GM12865 (cell line): ENCODE data around the gene ZNF316.
A peak's percentile ranks its signal among the peaks of the same experiment; 100 is the strongest.
"Not testable (repeated sequence)": the region's sequence is repeated elsewhere in the genome, so short reads cannot be mapped to it uniquely, and the experiment has no call there.

Source experiments
- DNase-seq: peaks from one replicate; pipeline ENCODE4 v3.0.0; 2010; ENCODE audit warnings: low read depth
- H3K4me3 ChIP-seq: 2 replicates; pipeline ENCODE4 v1.5.1; 2011; ENCODE audit warnings: mild to moderate bottlenecking, low read depth, low read length, control low read depth
- TF ChIP-seq, protein P1 (sequence below): IDR thresholded peaks from 2 replicates; pipeline ENCODE4 v1.5.1; 2011; ENCODE audit warnings: low read length, control low read depth, low read depth, inconsistent platforms; ENCODE audit not compliant: insufficient read depth; ENCODE audit errors: missing control alignments

ZNF316 gene

DNA sequence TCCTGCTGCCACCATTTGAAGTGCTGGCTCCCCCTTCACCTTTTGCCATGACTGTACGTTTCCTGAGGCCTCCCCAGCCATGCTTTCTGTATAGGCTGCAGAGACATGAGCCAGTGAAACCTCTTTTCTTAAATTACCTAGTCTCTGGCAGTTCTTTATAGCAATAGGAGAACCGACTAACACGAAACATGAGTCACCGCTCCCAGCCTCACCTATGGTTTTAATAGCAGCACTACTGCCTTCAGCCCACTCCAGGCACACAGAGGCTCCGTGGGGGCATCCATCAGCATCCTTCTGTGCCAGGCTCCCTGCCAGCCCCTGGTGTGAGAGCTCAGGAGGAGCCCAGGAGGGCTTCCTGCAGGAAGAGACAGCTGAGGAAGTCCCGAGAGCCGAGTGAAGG is 5.5 kb upstream of the ZNF316 start:
- H3K4me3 ChIP-seq = no peak overlapping the region
- DNase-seq = no peak
- TF ChIP-seq, protein P1, sequence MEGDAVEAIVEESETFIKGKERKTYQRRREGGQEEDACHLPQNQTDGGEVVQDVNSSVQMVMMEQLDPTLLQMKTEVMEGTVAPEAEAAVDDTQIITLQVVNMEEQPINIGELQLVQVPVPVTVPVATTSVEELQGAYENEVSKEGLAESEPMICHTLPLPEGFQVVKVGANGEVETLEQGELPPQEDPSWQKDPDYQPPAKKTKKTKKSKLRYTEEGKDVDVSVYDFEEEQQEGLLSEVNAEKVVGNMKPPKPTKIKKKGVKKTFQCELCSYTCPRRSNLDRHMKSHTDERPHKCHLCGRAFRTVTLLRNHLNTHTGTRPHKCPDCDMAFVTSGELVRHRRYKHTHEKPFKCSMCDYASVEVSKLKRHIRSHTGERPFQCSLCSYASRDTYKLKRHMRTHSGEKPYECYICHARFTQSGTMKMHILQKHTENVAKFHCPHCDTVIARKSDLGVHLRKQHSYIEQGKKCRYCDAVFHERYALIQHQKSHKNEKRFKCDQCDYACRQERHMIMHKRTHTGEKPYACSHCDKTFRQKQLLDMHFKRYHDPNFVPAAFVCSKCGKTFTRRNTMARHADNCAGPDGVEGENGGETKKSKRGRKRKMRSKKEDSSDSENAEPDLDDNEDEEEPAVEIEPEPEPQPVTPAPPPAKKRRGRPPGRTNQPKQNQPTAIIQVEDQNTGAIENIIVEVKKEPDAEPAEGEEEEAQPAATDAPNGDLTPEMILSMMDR = no peak

DNA sequence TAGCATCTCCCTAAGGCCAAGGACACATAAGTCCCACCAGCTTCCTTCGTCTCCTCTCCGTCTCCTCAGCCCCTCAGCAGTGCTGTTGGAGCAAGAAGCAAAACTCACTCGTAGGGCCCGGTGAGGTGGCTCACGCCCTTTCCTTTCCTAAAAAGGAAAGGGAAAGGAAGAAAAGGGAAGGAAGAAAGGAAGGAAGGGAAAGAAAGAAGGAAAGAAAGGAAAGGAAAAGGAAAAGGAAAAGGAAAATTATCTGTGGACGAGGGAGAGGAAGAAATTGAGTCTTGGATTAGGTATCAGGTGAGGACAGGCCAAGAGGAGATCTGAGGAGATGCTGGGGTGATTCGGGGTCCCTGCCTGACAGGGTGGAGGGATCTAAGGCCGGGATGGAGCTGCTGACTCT is 3.1 kb upstream of the ZNF316 start:
- H3K4me3 ChIP-seq = no peak overlapping the region
- no peak for DNase-seq
- TF ChIP-seq, protein P1 = no peak

DNA sequence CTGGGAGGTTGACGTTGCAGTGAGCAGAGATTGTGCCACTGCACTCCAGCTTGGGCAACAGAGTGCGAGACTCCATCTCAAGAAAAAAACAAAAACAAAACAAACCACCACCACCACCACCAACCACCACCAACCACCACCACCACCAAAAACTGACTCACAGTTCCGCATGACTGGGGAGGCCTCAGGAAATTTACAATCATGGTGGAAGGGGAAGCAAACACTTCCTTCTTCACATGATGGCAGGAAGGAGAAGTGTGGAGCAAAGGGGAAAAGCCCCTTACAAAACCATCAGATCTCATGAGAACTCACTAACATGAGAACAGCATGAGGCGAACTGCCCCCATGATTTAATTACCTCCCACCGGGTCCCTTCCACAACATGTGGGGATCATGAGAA is 2.1 kb upstream of the ZNF316 start:
- peak; percentile 45 for DNase-seq
- not testable (repeated sequence) for H3K4me3 ChIP-seq

DNA sequence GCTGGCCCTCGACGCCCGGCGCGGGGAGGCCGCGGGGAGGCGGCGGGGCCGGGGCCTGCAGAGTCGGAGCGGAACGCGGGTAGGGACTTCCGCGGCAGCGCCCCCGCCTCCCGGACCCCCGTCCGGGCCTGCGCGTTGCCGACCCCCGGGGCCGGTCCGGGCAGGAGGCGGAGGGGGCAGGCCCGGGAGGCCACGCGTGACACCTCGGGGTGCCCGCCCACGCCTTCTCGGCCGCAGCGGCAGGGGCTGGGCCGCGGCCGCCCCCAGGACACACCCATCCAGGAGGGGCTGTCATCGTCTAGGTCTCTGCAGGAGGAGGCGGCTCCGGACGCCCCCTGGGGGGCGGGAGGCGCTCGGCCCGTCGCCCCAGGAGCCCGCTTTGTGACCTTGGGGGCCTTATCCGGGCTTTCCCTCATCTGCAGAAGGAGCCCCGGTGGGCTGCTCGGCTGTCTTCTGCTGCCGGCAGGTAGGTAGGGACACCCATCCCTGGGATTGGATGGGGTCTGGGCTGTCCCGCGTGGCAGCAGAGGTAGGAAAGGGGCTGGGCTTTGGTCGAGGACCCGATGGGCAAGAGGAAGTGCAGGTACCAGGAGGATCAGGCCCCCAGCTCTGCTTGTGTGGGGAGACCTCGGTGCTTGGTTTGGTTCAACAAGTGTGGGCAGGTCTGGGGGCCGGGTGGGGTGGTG is 569 bp downstream of the ZNF316 start:
- TF ChIP-seq, protein P1 = peak; percentile 61
- peak overlapping the region; percentile 59 for H3K4me3 ChIP-seq
- peak; percentile 82 for DNase-seq

DNA sequence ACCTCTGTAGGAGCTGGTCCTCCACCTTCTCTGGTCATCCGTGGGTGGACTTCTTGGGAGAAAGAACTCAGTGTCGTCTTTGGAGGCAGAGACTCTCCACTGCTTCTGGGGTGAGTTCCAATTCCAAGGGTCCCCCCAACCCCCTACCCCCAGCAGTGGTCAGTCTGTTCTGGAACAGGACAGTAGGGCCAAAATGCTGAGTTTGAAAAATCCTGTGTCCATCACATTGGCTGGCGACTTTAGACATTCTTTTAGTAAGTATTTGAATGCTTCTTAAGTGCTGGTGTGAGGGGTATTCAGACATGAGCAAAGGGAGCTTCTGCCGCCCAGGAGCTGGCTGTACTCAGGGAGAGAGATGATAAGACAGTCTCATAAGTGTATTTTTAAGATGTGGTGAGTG is 1.9 kb downstream of the ZNF316 start:
- DNase-seq = no peak
- no peak overlapping the region for H3K4me3 ChIP-seq
- TF ChIP-seq, protein P1 = no peak

DNA sequence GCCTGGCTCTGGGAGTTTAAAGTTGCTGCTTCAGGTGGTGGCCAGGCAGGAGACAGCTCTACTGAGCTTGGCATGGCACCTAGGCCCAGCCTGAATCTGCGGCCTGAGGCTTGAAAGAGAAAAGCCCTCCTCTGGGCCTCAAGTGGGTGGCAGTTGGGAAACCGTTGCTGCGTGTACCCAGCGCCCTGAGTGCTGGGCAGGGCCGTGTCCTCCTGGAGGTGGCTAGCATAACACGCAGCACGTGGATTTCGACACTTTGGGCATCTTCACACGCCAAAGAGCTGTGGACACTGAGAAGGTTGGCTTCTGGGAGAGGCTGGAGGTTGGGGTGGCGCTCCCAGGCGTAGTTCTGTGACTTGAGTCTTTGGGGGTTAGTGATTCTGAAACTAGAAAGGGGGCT is 2.5 kb downstream of the ZNF316 start:
- TF ChIP-seq, protein P1 = no peak
- DNase-seq = no peak

DNA sequence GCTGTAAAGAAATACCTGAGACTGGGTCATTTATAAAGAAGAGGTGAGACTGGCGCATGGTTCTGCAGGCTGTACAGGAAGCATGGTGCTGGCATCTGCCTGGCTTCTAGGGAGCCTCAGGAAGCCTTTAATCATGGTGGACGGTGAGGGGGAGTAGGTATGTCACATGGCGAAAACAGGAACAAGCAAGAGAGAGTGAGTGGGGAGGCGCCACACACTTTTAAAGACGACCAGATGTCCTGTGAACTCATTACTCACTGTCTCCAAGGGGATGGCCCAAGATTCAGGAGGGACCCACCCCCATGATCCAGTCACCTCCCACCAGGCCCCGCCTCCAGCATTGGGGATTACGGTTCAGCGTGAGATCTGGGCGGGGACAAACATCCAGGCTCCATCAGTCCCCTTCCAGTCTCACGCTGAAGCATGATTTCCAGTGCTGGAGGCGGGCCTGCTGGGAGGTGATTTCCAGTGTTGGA is 3.2 kb downstream of the ZNF316 start:
- no peak overlapping the region for H3K4me3 ChIP-seq
- TF ChIP-seq, protein P1 = no peak
- no peak for DNase-seq

More for the DNA sequence above, 2.5 kb downstream of the ZNF316 start:
- H3K4me3 ChIP-seq = no peak overlapping the region
